SH-SY5Y (cell line): ENCODE results near the gene PGBD5.

Source experiments
- GATA2 ChIP-seq: IDR thresholded peaks from 2 replicates; pipeline ENCODE4 v1.6.1; 2011; ENCODE audit warnings: mild to moderate bottlenecking, low read depth, low read length
- GATA3 ChIP-seq: IDR thresholded peaks from 2 replicates; pipeline ENCODE4 v1.6.1; 2011; ENCODE audit warnings: low read depth, mild to moderate bottlenecking, low read length, moderate library complexity

DNA sequence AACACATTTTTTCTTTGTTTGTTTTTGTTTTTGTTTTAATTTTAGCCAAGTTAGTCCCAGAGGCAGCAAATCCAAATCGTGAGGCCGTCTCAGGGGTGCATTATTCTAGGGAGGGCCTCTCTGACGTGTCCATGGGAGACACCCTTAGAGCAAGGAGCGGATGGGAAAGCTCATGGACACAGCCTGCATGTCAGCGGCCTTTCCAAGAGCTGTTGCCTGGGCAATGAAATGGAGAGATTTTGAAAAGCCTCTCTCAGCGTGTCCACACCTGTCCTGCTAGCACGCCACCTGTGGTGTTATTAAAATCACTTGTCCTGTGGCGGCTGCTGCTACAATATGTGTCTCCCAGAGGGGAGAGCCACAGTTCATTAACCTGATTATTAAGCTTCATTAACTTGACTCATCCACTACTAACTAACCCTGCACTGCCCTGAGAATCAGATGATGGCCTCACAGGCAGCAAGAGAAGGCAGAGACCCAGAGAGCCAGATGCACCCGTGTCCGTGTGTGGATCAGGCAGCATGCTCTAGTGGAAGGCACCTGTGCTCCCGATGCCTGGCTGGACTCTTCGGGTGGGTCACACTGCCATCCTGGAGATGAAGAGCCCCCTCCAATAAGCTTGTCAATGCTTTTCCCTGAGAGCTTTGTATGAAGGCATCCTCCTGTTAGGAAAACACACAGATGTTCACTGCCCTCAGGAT is 133.3 kb downstream of the PGBD5 start:
- no peak for TF ChIP-seq GATA2
- no peak for TF ChIP-seq GATA3
